GM06990 (cell line): ENCODE data around the gene PRKCZ.

Source experiments
- DNase-seq: peaks from one replicate; pipeline ENCODE4 v3.0.0-alpha.2; 2011; ENCODE audit not compliant: insufficient read length; ENCODE audit errors: extremely low read depth
- H3K27me3 ChIP-seq: replicated peaks from 2 replicates; pipeline ENCODE4 v1.6.0; 2011; ENCODE audit warnings: low read length; ENCODE audit not compliant: control insufficient read depth, insufficient read depth
- H3K36me3 ChIP-seq: 2 replicates; pipeline ENCODE4 v1.5.1; 2011; ENCODE audit warnings: low read length; ENCODE audit not compliant: control insufficient read depth, insufficient read depth
- H3K4me3 ChIP-seq: replicated peaks from 2 replicates; pipeline ENCODE4 v1.5.1; 2011; ENCODE audit warnings: low read depth, mild to moderate bottlenecking, control low read depth, low read length
- TF ChIP-seq, protein P1 (sequence below): IDR thresholded peaks from 2 replicates; pipeline ENCODE4 v1.5.1; 2011; ENCODE audit warnings: low read length, control low read depth, mild to moderate bottlenecking, inconsistent platforms; ENCODE audit not compliant: insufficient read depth, poor library complexity, severe bottlenecking

The PRKCZ gene

DNA sequence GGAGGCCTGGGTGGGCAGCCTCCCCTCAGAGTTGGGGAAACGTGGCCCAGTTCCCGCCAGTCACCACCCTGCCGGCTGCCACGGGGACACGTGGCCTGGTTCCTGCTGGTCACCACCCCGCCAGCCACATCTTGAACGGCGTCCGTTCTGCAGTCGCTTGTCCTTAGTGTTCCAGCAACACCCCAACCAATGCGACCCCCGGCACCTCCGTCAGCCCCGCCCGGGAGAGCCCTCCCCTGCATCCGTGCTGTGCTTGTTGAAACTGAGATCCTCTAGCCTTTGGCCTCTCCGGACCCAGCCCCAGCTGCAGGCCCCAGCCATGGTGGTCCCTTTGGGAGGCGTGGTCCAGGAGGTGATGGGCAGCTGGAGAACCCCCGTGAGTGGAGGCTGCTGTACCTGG, 18.7 kb downstream of the PRKCZ start:
- Histone ChIP-seq H3K27me3 (no peaks in the 10 kb centered on the region), H3K36me3 (no peaks in the 10 kb centered on the region), H3K4me3 (no peak overlapping the region)
- no peak for DNase-seq
- TF ChIP-seq, protein P1, sequence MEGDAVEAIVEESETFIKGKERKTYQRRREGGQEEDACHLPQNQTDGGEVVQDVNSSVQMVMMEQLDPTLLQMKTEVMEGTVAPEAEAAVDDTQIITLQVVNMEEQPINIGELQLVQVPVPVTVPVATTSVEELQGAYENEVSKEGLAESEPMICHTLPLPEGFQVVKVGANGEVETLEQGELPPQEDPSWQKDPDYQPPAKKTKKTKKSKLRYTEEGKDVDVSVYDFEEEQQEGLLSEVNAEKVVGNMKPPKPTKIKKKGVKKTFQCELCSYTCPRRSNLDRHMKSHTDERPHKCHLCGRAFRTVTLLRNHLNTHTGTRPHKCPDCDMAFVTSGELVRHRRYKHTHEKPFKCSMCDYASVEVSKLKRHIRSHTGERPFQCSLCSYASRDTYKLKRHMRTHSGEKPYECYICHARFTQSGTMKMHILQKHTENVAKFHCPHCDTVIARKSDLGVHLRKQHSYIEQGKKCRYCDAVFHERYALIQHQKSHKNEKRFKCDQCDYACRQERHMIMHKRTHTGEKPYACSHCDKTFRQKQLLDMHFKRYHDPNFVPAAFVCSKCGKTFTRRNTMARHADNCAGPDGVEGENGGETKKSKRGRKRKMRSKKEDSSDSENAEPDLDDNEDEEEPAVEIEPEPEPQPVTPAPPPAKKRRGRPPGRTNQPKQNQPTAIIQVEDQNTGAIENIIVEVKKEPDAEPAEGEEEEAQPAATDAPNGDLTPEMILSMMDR, result no peak

DNA sequence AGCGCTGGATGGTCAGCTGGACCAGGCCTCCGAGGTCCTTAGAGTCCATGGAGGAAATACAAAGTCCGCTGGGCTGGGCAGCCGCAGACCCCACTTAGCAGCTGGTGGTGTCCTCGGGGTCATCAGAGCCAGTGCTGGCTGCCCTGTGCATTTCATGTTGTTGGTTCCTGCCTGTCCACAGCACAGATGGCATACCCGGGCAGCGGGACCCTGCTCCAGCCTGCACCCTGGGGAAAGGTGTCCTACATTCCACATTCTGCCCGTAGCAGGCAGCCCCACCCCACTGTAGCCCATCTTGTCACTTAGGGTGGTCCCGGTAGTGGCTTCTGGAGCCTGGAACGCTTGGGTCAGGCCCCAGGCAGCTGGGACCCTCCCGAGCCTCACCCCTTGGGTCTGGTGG, 19.8 kb downstream of the PRKCZ start:
- DNase-seq, result no peak
- TF ChIP-seq, protein P1, result no peak
- Histone ChIP-seq H3K36me3 (no peaks in the 10 kb centered on the region), H3K27me3 (no peaks in the 10 kb centered on the region), H3K4me3 (no peak overlapping the region)

DNA sequence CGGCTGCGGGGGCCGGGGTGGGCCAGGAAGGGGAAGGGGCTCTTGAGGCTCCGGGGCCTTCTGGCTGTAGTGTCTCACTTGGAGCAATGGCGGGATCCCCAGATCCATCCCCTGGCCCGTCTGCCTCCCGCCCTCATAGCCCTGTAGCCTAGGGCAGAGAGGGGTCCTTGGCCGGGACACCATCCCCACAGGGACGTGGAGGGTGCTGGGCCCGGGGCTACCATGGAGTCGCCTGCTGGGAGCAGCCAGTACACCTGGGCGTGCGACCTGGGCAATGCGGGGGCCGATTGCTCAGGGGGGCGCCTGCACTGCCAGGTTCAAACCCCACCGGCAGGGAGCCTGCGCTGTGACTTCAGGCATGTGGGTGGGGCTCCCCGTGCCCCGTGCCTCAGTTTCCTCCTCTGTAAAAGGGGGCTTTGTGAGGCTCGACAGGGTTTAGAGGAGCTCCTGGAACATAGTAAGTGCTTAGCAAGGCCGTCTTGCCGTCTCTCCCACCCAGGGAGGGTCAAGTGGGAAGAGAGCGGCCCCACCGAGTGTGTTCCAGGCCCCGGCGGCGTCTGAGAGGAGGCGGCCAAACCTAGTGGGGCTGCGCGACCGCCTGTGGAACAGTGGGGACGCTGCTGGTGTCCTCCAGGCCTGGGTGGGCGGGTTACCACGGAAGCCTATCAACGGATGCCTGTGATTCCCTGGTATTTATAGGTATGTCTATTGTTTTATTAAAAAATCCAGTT, 20.8 kb downstream of the PRKCZ start:
- no peaks in the 10 kb centered on the region for H3K27me3 ChIP-seq
- H3K36me3 ChIP-seq, result no peaks in the 10 kb centered on the region
- H3K4me3 ChIP-seq, result no peak overlapping the region
- no peak for DNase-seq
- TF ChIP-seq, protein P1, result no peak

DNA sequence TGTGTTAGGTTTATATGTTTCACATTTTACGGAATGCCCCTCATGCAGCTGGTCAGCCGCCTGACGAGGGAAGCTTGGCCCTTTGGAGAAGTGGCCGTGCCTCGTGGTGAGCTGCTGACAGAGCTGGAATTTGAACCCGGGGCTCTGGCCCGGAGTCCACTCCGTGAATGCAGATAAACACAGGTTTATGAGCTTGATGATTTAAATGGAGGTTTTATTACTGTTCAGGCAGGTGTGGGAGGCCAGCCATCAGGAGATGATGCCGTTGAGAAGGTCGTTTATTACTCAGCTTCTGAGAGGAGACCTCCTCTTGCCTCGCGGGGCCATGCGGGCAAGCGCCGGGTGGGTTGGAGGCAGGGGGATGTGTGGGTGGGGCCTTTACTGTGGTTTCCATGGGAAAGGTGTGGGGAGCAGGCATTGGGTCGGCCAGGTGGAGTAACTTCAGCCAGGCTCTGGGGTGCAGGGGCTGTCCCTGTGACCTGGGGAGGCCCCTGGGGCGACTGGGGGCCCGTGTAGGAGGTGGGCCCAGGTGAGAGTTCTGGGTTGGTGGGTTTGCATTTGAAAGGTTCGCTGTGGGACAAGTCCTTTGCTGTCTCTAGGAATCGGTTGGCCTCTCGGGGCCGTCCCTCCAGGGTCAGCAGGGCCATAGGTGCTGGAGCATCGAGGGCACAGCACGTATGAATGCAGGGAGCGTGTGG, 22.0 kb downstream of the PRKCZ start:
- Histone ChIP-seq H3K27me3 (no peaks in the 10 kb centered on the region), H3K36me3 (no peaks in the 10 kb centered on the region), H3K4me3 (no peak overlapping the region)
- no peak for DNase-seq
- TF ChIP-seq, protein P1, result no peak

DNA sequence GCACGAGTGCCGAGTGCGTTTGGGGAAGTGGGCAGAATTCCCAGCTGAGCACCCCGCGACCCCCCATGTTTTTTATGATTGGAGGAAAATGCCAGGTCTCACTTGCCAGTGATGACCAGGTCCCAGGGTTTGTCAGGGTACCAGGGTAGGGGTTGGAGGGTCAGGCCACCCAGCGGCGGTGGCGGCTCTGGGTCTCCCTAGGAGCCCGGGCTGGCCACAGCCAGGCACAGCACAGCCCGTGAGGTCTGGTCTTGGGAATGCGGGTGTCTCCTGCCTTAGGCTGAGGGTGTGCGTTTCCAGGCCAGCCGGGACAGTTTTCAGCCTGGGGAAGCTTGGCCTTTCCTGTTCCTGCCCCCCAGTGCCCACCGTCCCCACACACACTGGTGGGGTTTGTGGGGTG, 22.7 kb downstream of the PRKCZ start:
- no peak for DNase-seq
- H3K27me3 ChIP-seq, result no peaks in the 10 kb centered on the region
- no peak overlapping the region for H3K4me3 ChIP-seq
- TF ChIP-seq, protein P1, result no peak
- no peaks in the 10 kb centered on the region for H3K36me3 ChIP-seq
